Lung (tissue), 12 donors: ENCODE measurements around the gene MKKS. TPM values are rescaled to one million over a fixed set of nuclear protein-coding genes. Genes with fewer than 3 reads are reported as not detected.
A peak's percentile ranks its signal among the peaks of the same experiment; 100 is the strongest.

Experiments
- ATAC-seq: fragments of 200-7000 bp; cut with Tn5 transposase; one replicate; pipeline ENCODE4 v1.9.1; 2020; ENCODE audit warnings: moderate number of reproducible peaks; ENCODE audit not compliant: insufficient read depth, low FRiP score
- DNase-seq, 3 donors: peaks; one replicate each; pipeline ENCODE4 v3.0.0-alpha.2; 2013 to 2017
- H3K27ac ChIP-seq, 2 donors: one replicate each; pipeline ENCODE4 v1.5.1; 2013; ENCODE audit warnings: mild to moderate bottlenecking in 2 of 2, moderate library complexity in 2 of 2, control low read depth in 1 of 2, inconsistent platforms in 1 of 2, low read depth in 1 of 2, low read length in 1 of 2
- H3K27me3 ChIP-seq, 3 donors: one replicate each; pipeline ENCODE4 v1.5.1; 2013; ENCODE audit warnings: low read length in 2 of 3; ENCODE audit not compliant: control insufficient read depth in 3 of 3, insufficient read depth in 3 of 3
- H3K36me3 ChIP-seq, 4 donors: one replicate each; pipeline ENCODE4 v1.5.1; 2013; ENCODE audit warnings: low read length in 4 of 4, mild to moderate bottlenecking in 1 of 4, moderate library complexity in 1 of 4; ENCODE audit not compliant: control insufficient read depth in 4 of 4, insufficient read depth in 4 of 4
- H3K4me1 ChIP-seq, 5 donors: one replicate each; pipeline ENCODE4 v1.5.1; 2013; ENCODE audit warnings: low read length in 5 of 5, mild to moderate bottlenecking in 2 of 5, moderate library complexity in 1 of 5; ENCODE audit not compliant: control insufficient read depth in 5 of 5, insufficient read depth in 5 of 5
- H3K4me3 ChIP-seq: one replicate; pipeline ENCODE4 v1.5.1; 2013; ENCODE audit warnings: mild to moderate bottlenecking, control low read depth, moderate library complexity
- H3K9ac ChIP-seq, 2 donors: one replicate each; pipeline ENCODE4 v1.5.1; 2013; ENCODE audit warnings: low read length in 2 of 2, control low read depth in 1 of 2; ENCODE audit not compliant: insufficient read depth in 1 of 2
- H3K9me3 ChIP-seq, 4 donors: one replicate each; pipeline ENCODE4 v1.5.1; 2013; ENCODE audit warnings: low read length in 3 of 4, mild to moderate bottlenecking in 1 of 4, moderate library complexity in 1 of 4; ENCODE audit not compliant: control insufficient read depth in 4 of 4, insufficient read depth in 3 of 4
- CTCF ChIP-seq: IDR thresholded peaks from 2 replicates; pipeline ENCODE4 v1.5.1; 2012; ENCODE audit warnings: mild to moderate bottlenecking; ENCODE audit errors: control extremely low read depth, extremely low read depth
- WGBS, 2 donors: extraction: QIAGEN DNeasy Blood & Tissue Kit; methylation state at CpG; one replicate each; pipeline ENCODE4 v1.1.7; 2013; 5-methylcytosine and 5-hydroxymethylcytosine counted together
- polyA plus RNA-seq, 2 donors: library from polyadenylated mRNA; stranded (reverse); fragments of 200-250 nt; gene quantifications; one replicate each; pipeline ENCODE4 v1.2.1, GENCODE V29; 2013
- total RNA-seq, 2 donors: library from RNA; depleted of rRNA in 1 of 2; stranded (reverse); fragments of >200 nt in 1 of 2; gene quantifications; one replicate each; pipeline ENCODE4 v1.2.1, GENCODE V29; 2014 to 2021
- donor health status: control.
- donor health status: control.
- donor health status: Bipolar disorder and iron deficiency.
- donor health status: healthy.
- donor health status: DM: yes; HTN: yes; CAD: no.

The MKKS gene
- total and polyA plus RNA-seq, 4 donors: 12.3 to 15.1 (median 13.1) TPM

GRCh38 chr20:10434832-10435812 lies 1.1 kb upstream of the MKKS start, which contains the start of gene SLX4IP:
TSS of gene SLX4IP (plus strand) at chr20:10435305. CDS start at chr20:10458205, 22,900 bp downstream.
- TF ChIP-seq CTCF: no peak
- Histone ChIP-seq H3K9me3 (no peaks in the 10 kb centered on the region), H3K36me3 (peaks cover 0 to 3% (median 0%) of the 10 kb centered on the region in 4 donors), H3K27ac (peak within 1 kb of the TSS; percentile 90 to 95), H3K9ac (peak within 1 kb of the TSS; percentile 75 to 98), H3K27me3 (no peaks in the 10 kb centered on the region), H3K4me1 (peaks cover 0 to 19% (median 7%) of the 10 kb centered on the region in 5 donors), H3K4me3 (peak within 1 kb of the TSS; percentile 68)
- 2% methylated on average over 32 of the region's 32 CpGs for whole genome bisulfite sequencing, 2 donors
- ATAC-seq: peak; percentile 85
- DNase-seq: peak; percentile 95 to 99 (median 99)

DNA sequence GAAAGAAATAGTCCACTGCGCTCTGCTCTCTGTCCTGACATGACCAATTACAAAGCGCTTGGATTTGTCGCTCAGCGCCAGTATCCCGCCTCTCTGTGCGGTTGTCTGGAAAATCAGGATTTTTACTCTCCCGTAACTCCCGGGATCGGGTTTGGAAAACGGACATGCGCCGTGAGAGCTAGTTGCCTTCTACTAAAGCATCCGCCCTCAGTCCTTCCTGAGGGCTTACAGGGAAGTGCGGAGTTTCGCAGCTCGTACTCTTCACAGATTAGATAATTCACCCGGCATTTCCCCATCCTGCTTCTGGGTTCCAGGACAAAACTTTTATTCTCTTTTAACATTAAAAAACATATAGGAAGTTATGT lies 427 bp upstream of the MKKS start:
- WGBS, 2 donors: 0% methylated on average over 17 of the region's 17 CpGs
- H3K36me3 ChIP-seq: peaks cover 0 to 3% (median 0%) of the 10 kb centered on the region in 4 donors
- DNase-seq (peak; percentile 97 to 100 (median 100)), ATAC-seq (peak; percentile 88)
- H3K9me3 ChIP-seq: no peaks in the 10 kb centered on the region
- TF ChIP-seq CTCF: no peak
- H3K4me3 ChIP-seq: peak overlapping the region; percentile 68
- peak overlapping the region; percentile 87 to 90 for H3K27ac ChIP-seq
- no peaks in the 10 kb centered on the region for H3K27me3 ChIP-seq
- peak overlapping the region; percentile 75 to 98 for H3K9ac ChIP-seq
- peaks cover 0 to 19% (median 7%) of the 10 kb centered on the region in 5 donors for H3K4me1 ChIP-seq

- Histone ChIP-seq H3K36me3 (peaks cover 0 to 3% (median 0%) of the 10 kb centered on the region in 4 donors), H3K9ac (peak overlapping the region; percentile 69 to 86), H3K27ac (peak overlapping the region; percentile 90 to 95), H3K9me3 (no peaks in the 10 kb centered on the region), H3K4me3 (peak overlapping the region; percentile 68), H3K4me1 (peaks cover 0 to 19% (median 7%) of the 10 kb centered on the region in 5 donors), H3K27me3 (no peaks in the 10 kb centered on the region)
- ATAC-seq: no peak
- no peak for TF ChIP-seq CTCF
- peak in 1 of 3 donors; percentile 8 for DNase-seq
- WGBS, 2 donors: 51 to 57% methylated on average over 30 of the region's 30 CpGs
Observed at GRCh38 chr20:10433014-10433622, 904 bp downstream of the MKKS start.
